Activated T-cell treated with anti-CD3 and anti-CD28 coated beads, Interleukin-2, amount 50 U/mL, for 24 hours (primary cell): Measurements from ENCODE around the gene CARMIL1.

Experiments used
- DNase-seq: peaks from one replicate; pipeline ENCODE4 v3.0.0-alpha.2; 2020
- H3K27ac Mint-ChIP-seq: 2 replicates; pipeline ENCODE4 v1.8.0; 2020; ENCODE audit warnings: mild to moderate bottlenecking, mixed read lengths
- H3K27me3 Mint-ChIP-seq: 2 replicates; pipeline ENCODE4 v1.8.0; 2020; ENCODE audit warnings: mixed read lengths
- H3K36me3 Mint-ChIP-seq: 2 replicates; pipeline ENCODE4 v1.8.0; 2020; ENCODE audit warnings: low read depth, mixed read lengths
- H3K4me1 Mint-ChIP-seq: 2 replicates; pipeline ENCODE4 v1.8.0; 2020; ENCODE audit warnings: low read depth, mixed read lengths
- H3K4me3 Mint-ChIP-seq: 2 replicates; pipeline ENCODE4 v1.8.0; 2020; ENCODE audit warnings: mild to moderate bottlenecking, moderate library complexity, mixed read lengths
- H3K9me3 Mint-ChIP-seq: 2 replicates; pipeline ENCODE4 v1.8.0; 2020; ENCODE audit warnings: mixed read lengths

CARMIL1 gene

DNA sequence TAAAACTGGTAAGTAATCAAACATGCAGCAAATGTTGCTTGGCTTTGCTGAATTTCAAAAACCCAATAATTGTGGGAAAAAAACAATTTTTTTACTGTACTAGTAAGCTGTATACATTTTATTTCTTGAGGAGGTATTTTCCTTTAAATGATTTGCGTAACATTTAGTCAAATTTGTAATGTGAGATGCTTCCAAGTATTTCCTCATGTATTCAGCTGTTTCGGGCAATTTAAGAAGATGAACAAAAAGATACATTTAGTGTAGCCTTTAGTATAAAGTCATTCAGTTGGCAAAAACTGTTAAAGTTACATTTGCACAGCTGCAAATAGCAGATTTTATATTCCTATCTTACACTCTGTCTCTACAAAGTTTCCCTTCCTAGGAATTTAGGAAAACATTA lies 186.8 kb downstream of the CARMIL1 start:
- Mint-ChIP-seq H3K4me1 (no peaks in the 10 kb centered on the region), H3K4me3 (no peak overlapping the region), H3K9me3 (no peaks in the 10 kb centered on the region), H3K27me3 (no peaks in the 10 kb centered on the region), H3K36me3 (no peaks in the 10 kb centered on the region), H3K27ac (no peak overlapping the region)
- no peak for DNase-seq

DNA sequence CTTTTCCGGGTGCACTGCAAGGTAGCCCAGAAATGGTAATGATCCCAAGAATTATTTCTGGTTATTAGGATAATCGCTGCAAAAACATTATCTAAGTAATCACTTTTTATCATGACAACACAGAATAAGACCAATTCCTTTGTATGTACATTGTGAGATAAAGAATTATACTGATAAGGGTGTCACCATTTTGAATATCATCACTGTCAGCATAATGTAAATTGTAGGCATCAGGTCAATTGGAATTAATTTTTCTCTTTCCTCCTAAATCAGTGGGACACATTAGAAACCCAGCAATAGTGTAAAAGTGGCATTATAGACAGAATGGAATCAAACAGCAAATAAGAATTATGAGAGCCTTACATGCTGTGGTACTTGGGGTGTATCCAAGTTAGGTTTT lies 189.7 kb downstream of the CARMIL1 start:
- Mint-ChIP-seq H3K4me1 (no peaks in the 10 kb centered on the region), H3K36me3 (peaks cover 5% of the 10 kb centered on the region), H3K27ac (no peak overlapping the region), H3K9me3 (no peaks in the 10 kb centered on the region), H3K4me3 (no peak overlapping the region), H3K27me3 (no peaks in the 10 kb centered on the region)
- no peak for DNase-seq

DNA sequence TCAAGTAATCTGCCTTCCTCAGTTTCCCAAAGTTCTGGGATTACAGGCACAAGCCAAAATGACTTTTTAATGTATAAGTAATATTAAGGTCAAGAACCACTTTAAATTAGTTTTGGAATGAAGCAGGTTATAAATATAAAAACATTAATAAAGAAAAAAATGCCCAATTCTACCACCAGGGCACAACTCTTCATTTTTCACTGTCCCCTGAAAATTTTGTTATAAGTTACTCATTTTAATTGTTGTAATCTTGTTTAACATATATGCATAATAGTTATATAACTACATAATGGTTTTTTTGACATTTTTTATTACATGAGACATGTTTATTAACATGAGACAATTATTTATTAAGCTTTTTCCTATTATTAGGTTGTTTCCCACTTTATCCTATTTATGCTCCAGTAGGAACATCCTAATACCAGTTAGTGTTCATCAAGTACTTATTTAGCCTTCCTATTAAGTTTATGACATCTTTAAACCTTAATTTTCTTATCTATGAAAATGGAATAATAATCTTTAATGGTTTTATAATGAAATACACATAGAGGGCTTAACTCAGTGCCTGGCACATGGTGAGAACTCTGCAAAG lies 190.7 kb downstream of the CARMIL1 start:
- no peak for DNase-seq
- Mint-ChIP-seq H3K36me3 (peaks cover 8% of the 10 kb centered on the region), H3K27me3 (no peaks in the 10 kb centered on the region), H3K4me3 (no peak overlapping the region), H3K27ac (no peak overlapping the region), H3K4me1 (peaks cover 3% of the 10 kb centered on the region), H3K9me3 (no peaks in the 10 kb centered on the region)

DNA sequence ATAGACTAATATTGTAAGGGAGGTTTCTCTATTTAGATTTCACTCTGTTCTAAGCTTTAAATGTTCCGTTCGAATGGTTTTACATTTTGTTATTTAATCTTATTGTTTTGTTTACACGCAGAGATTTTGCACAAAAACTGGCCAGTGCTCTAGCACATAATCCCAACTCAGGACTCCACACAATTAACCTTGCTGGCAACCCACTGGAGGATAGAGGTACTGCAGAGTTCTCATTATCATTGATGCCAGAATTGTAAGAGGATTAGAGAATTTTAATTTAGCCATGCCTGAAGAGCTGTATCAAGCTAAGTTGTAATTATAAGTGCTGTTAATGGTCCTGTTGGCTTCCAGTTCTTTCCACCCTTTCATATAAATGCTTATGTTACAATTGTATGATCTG lies 193.1 kb downstream of the CARMIL1 start:
- H3K4me3 Mint-ChIP-seq = no peak overlapping the region
- H3K27me3 Mint-ChIP-seq = no peaks in the 10 kb centered on the region
- peaks cover 6% of the 10 kb centered on the region for H3K4me1 Mint-ChIP-seq
- peaks cover 8% of the 10 kb centered on the region for H3K36me3 Mint-ChIP-seq
- no peaks in the 10 kb centered on the region for H3K9me3 Mint-ChIP-seq
- no peak overlapping the region for H3K27ac Mint-ChIP-seq
- no peak for DNase-seq

DNA sequence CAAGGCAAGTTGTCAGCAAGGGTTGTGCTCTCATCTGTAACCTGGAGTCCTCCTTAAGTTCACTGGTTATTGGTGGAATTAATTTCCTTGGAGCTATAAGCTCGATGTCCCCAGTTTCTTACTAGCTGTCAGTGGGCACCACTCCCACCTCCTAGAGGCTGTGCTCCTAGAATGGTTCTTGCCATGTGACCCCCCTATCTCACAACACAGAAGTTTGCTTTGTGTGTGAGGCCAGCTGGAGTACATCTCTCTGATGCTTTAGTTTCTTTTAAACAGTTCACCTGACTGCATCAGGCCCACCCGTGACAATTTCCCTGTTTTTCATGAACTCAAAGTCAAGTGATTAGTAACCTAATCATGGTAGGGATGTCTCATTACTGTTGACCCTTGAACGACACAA lies 193.7 kb downstream of the CARMIL1 start:
- Mint-ChIP-seq H3K4me3 (no peak overlapping the region), H3K36me3 (peaks cover 8% of the 10 kb centered on the region), H3K27me3 (no peaks in the 10 kb centered on the region), H3K4me1 (peaks cover 7% of the 10 kb centered on the region), H3K27ac (no peak overlapping the region), H3K9me3 (no peaks in the 10 kb centered on the region)
- DNase-seq = no peak

DNA sequence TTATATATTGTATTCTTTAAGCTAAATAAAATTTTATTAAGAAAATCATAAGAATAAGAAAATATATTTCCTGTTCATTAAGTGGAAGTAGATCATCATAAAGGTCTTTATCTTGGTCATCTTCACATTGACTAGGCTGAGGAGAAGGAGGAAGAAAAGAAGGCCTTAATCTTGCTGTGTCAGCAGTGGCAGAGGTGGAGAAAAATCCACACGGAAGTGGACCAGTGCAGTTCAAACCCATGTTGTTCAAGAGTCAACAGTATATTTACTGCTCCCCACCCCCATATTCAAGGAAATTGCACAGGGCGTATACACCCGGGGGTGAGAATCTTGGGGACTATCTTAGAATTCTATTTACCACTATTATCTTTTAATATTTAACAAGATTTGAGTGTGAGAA lies 194.3 kb downstream of the CARMIL1 start:
- Mint-ChIP-seq H3K4me1 (peaks cover 7% of the 10 kb centered on the region), H3K36me3 (peaks cover 8% of the 10 kb centered on the region), H3K9me3 (no peaks in the 10 kb centered on the region), H3K27ac (no peak overlapping the region), H3K27me3 (no peaks in the 10 kb centered on the region), H3K4me3 (no peak overlapping the region)
- DNase-seq = no peak

DNA sequence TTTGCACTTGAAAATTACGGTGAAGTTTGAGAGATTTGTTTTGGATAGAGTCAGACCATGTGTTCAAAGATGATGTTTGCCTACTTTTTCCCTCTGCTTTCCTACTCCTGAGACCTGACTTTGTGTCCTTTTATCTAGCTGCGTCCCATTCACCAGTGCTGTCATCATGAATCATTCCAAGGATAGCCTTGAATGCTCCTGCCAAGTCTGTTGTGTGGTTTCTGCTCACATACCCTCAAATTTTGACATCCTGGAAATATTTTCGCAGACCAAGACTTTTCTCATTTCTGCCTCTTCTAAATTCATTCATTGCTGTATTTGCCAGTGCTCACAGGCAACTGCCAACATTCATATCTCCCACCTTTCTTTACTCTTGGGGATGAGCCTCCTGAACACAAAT lies 197.0 kb downstream of the CARMIL1 start:
- Mint-ChIP-seq H3K36me3 (peaks cover 10% of the 10 kb centered on the region), H3K4me1 (peaks cover 7% of the 10 kb centered on the region), H3K27ac (no peak overlapping the region), H3K9me3 (no peaks in the 10 kb centered on the region), H3K27me3 (no peaks in the 10 kb centered on the region), H3K4me3 (no peak overlapping the region)
- no peak for DNase-seq

DNA sequence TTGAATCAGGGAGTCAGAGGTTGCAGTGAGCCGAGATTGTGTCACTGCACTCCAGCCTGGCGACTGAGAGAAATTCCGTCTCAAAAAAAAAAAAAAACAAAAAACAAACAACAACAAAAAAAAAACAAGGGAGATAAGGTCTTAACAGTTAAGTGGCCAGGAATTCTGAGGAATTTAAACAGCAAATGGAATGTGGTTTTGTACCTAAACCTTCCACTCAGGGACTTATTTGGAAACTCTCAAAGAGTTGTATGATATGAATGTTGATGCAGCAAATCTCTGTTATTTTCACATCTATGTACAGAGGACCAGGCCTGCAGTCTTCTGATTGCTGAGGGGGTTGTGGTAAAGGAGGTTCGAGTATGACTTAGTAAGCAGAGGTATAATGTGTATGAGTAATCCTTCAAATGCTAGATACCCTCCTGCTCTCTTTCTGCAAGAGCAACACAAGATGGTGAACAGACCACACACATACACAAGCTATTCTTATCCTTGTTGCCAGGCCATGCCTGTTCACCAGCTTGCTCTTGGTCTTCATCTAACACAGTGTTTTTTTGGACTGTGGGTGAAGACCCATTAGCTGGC lies 197.9 kb downstream of the CARMIL1 start:
- no peak for DNase-seq
- H3K4me1 Mint-ChIP-seq = peaks cover 7% of the 10 kb centered on the region
- H3K4me3 Mint-ChIP-seq = no peak overlapping the region
- H3K36me3 Mint-ChIP-seq = peaks cover 10% of the 10 kb centered on the region
- no peak overlapping the region for H3K27ac Mint-ChIP-seq
- H3K27me3 Mint-ChIP-seq = no peaks in the 10 kb centered on the region
- H3K9me3 Mint-ChIP-seq = no peaks in the 10 kb centered on the region

DNA sequence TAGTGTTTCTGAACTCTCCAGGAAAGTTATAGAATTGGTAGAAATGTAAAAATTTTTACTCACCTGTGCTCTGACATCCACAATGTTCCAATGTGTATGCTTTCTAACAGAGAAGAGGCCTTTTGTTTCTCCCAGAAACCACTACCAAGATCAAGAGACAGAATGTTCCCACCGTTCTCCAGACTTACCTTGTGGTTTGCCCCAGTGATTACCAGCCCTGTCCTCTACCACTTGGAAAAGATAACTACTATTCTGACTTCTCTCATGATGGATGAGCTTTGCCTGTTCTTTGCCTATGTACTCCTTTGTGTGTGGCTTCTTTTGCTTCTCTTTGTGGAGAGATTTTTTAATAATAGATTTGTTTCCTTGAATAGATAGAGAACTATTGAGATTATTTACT lies 199.8 kb downstream of the CARMIL1 start:
- H3K27me3 Mint-ChIP-seq = no peaks in the 10 kb centered on the region
- no peaks in the 10 kb centered on the region for H3K9me3 Mint-ChIP-seq
- H3K4me3 Mint-ChIP-seq = no peak overlapping the region
- peaks cover 7% of the 10 kb centered on the region for H3K4me1 Mint-ChIP-seq
- DNase-seq = no peak
- H3K36me3 Mint-ChIP-seq = peaks cover 9% of the 10 kb centered on the region
- no peak overlapping the region for H3K27ac Mint-ChIP-seq

DNA sequence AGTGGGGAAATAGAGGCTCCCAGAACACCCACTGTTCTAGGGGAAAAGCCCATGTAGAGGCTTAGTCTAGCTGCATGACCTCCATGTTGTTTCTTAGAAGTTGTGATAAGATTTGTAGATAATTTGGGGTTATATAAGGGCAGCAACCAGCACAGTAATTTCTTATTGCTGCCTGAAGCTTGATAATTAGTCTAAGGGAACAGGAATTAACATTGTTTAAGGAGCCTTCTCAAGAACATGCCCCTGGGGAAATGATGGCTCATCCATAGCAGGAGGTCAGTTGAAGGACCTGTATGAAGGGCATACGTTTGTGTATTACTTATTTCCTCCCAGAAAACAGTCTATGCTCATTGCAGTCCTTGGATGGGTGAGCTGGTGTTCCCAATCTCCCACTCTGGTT lies 202.1 kb downstream of the CARMIL1 start:
- H3K27ac Mint-ChIP-seq = no peak overlapping the region
- no peak for DNase-seq
- peaks cover 6% of the 10 kb centered on the region for H3K36me3 Mint-ChIP-seq
- H3K4me3 Mint-ChIP-seq = no peak overlapping the region
- H3K27me3 Mint-ChIP-seq = no peaks in the 10 kb centered on the region
- H3K9me3 Mint-ChIP-seq = no peaks in the 10 kb centered on the region
- H3K4me1 Mint-ChIP-seq = peaks cover 5% of the 10 kb centered on the region

DNA sequence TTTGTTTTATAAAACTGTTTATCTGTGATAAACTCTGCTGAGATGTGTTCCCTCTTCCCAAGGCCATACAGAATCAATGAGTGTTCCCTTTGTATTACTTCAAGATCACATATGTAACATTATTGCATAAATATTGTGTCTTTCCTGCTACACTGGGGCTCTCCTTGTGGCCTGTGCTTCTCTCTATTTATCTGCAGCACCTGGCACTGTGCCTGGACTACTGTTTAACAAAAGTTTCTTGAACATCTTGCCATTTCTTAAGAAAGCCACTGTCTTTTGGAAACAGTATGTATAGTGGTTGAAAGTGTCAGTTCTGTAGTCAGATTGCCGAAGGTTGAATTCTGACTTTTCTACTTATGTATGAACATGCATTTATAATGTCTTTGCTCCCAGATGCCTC lies 203.8 kb downstream of the CARMIL1 start:
- Mint-ChIP-seq H3K27me3 (no peaks in the 10 kb centered on the region), H3K4me1 (no peaks in the 10 kb centered on the region), H3K4me3 (no peak overlapping the region), H3K27ac (no peak overlapping the region), H3K9me3 (no peaks in the 10 kb centered on the region), H3K36me3 (peaks cover 6% of the 10 kb centered on the region)
- DNase-seq = no peak

DNA sequence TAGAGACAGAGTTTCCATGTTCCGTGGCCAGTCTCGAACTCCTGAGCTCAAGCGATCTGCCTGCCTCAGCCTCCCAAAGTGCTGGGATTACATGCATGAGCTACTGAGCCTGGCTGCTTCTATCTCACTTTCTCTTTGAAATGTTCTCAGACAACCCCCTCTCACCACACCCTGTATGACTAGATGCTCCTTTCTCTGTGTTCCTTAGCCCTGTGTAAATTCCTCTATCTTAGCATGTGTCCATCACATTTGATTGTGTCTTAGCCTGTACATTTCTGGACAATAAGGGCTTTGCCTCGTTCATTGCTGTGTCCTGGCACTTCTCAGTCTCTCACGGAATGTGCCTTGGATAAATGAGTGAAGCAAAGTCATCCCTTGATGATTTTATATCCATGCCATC lies 204.8 kb downstream of the CARMIL1 start:
- Mint-ChIP-seq H3K4me3 (no peak overlapping the region), H3K4me1 (no peaks in the 10 kb centered on the region), H3K27ac (no peak overlapping the region), H3K36me3 (peaks cover 6% of the 10 kb centered on the region), H3K27me3 (no peaks in the 10 kb centered on the region), H3K9me3 (no peaks in the 10 kb centered on the region)
- no peak for DNase-seq

DNA sequence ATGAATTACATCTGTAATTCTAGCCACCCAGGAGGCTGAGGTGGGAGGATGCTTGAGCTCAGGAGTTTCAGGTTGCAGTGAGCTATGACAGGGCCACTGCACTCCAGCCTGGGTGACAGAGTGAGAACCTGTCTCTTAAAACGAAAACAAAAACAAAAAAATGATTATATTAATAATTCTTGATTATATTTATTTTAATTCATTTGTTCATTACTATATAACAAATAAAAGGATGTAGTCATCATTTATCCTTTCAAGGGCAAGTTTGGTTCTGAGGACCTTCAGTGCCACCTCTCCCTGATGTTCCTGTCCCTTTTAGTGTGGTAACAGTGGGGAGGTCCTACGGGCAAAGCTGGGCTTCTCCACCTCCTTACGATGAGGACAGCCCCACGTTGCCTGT lies 205.7 kb downstream of the CARMIL1 start:
- DNase-seq = no peak
- Mint-ChIP-seq H3K27ac (no peak overlapping the region), H3K36me3 (peaks cover 6% of the 10 kb centered on the region), H3K4me1 (peaks cover 2% of the 10 kb centered on the region), H3K4me3 (no peak overlapping the region), H3K27me3 (no peaks in the 10 kb centered on the region), H3K9me3 (no peaks in the 10 kb centered on the region)

DNA sequence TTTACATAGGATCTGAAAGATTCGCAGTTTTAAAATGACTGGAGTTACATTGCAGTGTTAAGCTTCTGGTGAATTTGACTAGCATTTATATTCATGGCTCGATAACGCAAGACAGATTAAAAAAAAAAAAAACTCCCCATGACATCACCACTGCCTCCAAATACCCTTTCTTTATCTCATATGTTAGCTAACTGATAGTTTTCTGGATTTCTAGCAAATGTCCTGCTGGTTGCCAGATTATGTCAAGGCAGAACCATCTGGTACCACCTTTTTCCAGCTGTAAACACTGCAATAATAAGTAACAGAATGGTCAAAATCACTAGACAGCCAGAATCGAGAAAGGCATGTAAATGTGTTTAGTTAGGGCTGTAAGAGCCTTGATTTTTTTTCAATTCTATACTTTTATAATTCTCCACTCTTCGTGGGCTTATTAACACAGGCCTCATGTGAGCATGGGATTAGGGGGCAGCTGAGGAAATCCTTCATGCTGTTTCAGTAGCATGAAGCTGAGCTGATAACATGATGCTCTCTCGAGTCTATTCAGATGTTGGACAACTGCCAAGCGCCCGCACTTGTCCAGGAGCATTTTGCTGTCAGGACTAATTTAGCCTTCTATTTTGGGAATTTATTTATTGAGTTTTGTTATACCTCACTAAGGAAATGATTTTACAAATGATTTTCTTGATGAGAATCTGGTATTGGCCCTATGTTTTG lies 206.8 kb downstream of the CARMIL1 start:
- no peak for DNase-seq
- Mint-ChIP-seq H3K36me3 (peaks cover 4% of the 10 kb centered on the region), H3K9me3 (no peaks in the 10 kb centered on the region), H3K4me3 (no peak overlapping the region), H3K27me3 (no peaks in the 10 kb centered on the region), H3K27ac (no peak overlapping the region), H3K4me1 (peaks cover 3% of the 10 kb centered on the region)

DNA sequence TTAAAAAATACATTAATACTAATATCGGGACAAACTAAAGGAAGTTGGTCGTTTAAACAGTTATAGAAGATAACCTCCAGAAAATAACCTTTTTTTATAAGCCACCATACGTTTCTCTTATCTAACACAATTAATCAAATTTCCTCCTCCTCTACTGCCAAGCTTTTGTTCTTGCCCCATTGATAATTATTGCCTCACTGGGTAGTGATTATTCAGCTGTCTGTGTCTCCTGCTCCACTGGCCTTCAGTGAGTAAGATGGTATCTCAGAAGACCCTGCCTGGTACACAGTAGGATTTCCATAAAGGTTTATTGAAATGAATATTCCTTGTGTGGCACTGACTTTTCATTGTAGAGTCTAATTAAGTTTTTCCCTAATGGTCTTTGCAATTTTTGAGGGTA lies 207.4 kb downstream of the CARMIL1 start:
- no peak for DNase-seq
- H3K4me1 Mint-ChIP-seq = peaks cover 3% of the 10 kb centered on the region
- no peaks in the 10 kb centered on the region for H3K9me3 Mint-ChIP-seq
- H3K36me3 Mint-ChIP-seq = peaks cover 4% of the 10 kb centered on the region
- no peak overlapping the region for H3K27ac Mint-ChIP-seq
- no peak overlapping the region for H3K4me3 Mint-ChIP-seq
- no peaks in the 10 kb centered on the region for H3K27me3 Mint-ChIP-seq
